Lung (tissue), 12 donors: Measurements from ENCODE around the gene EIF4E3. TPM values are rescaled to one million over a fixed set of nuclear protein-coding genes. Genes with fewer than 3 reads are reported as not detected.

Experiments used
- ATAC-seq: fragments of 200-7000 bp; cut with Tn5 transposase; one replicate; pipeline ENCODE4 v1.9.1; 2020; ENCODE audit warnings: moderate number of reproducible peaks; ENCODE audit not compliant: insufficient read depth, low FRiP score
- DNase-seq, 3 donors: peaks; one replicate each; pipeline ENCODE4 v3.0.0-alpha.2; 2013 to 2017
- H3K27ac ChIP-seq, 2 donors: one replicate each; pipeline ENCODE4 v1.5.1; 2013; ENCODE audit warnings: mild to moderate bottlenecking in 2 of 2, moderate library complexity in 2 of 2, control low read depth in 1 of 2, inconsistent platforms in 1 of 2, low read depth in 1 of 2, low read length in 1 of 2
- H3K27me3 ChIP-seq, 3 donors: one replicate each; pipeline ENCODE4 v1.5.1; 2013; ENCODE audit warnings: low read length in 2 of 3; ENCODE audit not compliant: control insufficient read depth in 3 of 3, insufficient read depth in 3 of 3
- H3K36me3 ChIP-seq, 4 donors: one replicate each; pipeline ENCODE4 v1.5.1; 2013; ENCODE audit warnings: low read length in 4 of 4, mild to moderate bottlenecking in 1 of 4, moderate library complexity in 1 of 4; ENCODE audit not compliant: control insufficient read depth in 4 of 4, insufficient read depth in 4 of 4
- H3K4me1 ChIP-seq, 5 donors: one replicate each; pipeline ENCODE4 v1.5.1; 2013; ENCODE audit warnings: low read length in 5 of 5, mild to moderate bottlenecking in 2 of 5, moderate library complexity in 1 of 5; ENCODE audit not compliant: control insufficient read depth in 5 of 5, insufficient read depth in 5 of 5
- H3K4me3 ChIP-seq: one replicate; pipeline ENCODE4 v1.5.1; 2013; ENCODE audit warnings: mild to moderate bottlenecking, control low read depth, moderate library complexity
- H3K9ac ChIP-seq, 2 donors: one replicate each; pipeline ENCODE4 v1.5.1; 2013; ENCODE audit warnings: low read length in 2 of 2, control low read depth in 1 of 2; ENCODE audit not compliant: insufficient read depth in 1 of 2
- H3K9me3 ChIP-seq, 4 donors: one replicate each; pipeline ENCODE4 v1.5.1; 2013; ENCODE audit warnings: low read length in 3 of 4, mild to moderate bottlenecking in 1 of 4, moderate library complexity in 1 of 4; ENCODE audit not compliant: control insufficient read depth in 4 of 4, insufficient read depth in 3 of 4
- WGBS, 2 donors: extraction: QIAGEN DNeasy Blood & Tissue Kit; methylation state at CpG; one replicate each; pipeline ENCODE4 v1.1.7; 2013; 5-methylcytosine and 5-hydroxymethylcytosine counted together
- polyA plus RNA-seq, 2 donors: library from polyadenylated mRNA; stranded (reverse); fragments of 200-250 nt; gene quantifications; one replicate each; pipeline ENCODE4 v1.2.1, GENCODE V29; 2013
- total RNA-seq, 2 donors: library from RNA; depleted of rRNA in 1 of 2; stranded (reverse); fragments of >200 nt in 1 of 2; gene quantifications; one replicate each; pipeline ENCODE4 v1.2.1, GENCODE V29; 2014 to 2021
- TF ChIP-seq, protein P1 (sequence below): IDR thresholded peaks from 2 replicates; pipeline ENCODE4 v1.5.1; 2012; ENCODE audit warnings: mild to moderate bottlenecking; ENCODE audit errors: control extremely low read depth, extremely low read depth
- donor health status: control.
- donor health status: control.
- donor health status: Bipolar disorder and iron deficiency.
- donor health status: healthy.
- donor health status: DM: yes; HTN: yes; CAD: no.

Gene EIF4E3
- total and polyA plus RNA-seq, 4 donors: 9.7 to 21.8 (median 12.0) TPM

- 11 to 29% methylated on average over 1 of the region's 1 CpG for WGBS, 2 donors
- Histone ChIP-seq H3K4me3 (no peak overlapping the region), H3K4me1 (peaks cover 0 to 16% (median 4%) of the 10 kb centered on the region in 5 donors), H3K36me3 (no peaks in the 10 kb centered on the region), H3K9ac (no peak overlapping the region), H3K27me3 (no peaks in the 10 kb centered on the region), H3K27ac (no peak overlapping the region), H3K9me3 (no peaks in the 10 kb centered on the region)
- ATAC-seq: peak; percentile 76
- TF ChIP-seq, protein P1, sequence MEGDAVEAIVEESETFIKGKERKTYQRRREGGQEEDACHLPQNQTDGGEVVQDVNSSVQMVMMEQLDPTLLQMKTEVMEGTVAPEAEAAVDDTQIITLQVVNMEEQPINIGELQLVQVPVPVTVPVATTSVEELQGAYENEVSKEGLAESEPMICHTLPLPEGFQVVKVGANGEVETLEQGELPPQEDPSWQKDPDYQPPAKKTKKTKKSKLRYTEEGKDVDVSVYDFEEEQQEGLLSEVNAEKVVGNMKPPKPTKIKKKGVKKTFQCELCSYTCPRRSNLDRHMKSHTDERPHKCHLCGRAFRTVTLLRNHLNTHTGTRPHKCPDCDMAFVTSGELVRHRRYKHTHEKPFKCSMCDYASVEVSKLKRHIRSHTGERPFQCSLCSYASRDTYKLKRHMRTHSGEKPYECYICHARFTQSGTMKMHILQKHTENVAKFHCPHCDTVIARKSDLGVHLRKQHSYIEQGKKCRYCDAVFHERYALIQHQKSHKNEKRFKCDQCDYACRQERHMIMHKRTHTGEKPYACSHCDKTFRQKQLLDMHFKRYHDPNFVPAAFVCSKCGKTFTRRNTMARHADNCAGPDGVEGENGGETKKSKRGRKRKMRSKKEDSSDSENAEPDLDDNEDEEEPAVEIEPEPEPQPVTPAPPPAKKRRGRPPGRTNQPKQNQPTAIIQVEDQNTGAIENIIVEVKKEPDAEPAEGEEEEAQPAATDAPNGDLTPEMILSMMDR: no peak
- peak in 1 of 3 donors; percentile 46 for DNase-seq
These were observed 44.6 kb downstream of the EIF4E3 start for GRCh38 chr3:71680603-71681002.

DNA sequence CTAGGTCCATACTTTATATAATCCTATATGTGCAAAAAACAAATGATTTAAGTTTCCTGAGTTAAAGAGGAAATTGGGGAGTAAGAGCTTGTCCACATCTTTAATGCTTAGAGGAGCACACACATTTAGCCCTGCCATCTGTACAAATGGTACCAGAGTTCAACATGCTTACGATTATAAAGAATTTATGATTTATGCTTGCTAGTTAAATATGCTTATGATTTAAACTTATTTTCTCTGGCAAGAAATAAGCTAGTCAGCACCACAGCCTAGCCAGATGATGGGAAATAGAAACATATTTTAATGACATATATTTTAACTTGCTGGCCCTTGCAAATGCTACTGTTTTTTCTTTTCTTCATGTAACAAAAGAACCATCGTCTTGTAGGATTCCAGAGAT lies 48.3 kb downstream of the EIF4E3 start:
- Histone ChIP-seq H3K4me1 (peaks cover 0 to 12% (median 5%) of the 10 kb centered on the region in 5 donors), H3K27ac (no peak overlapping the region), H3K36me3 (no peaks in the 10 kb centered on the region), H3K9me3 (no peaks in the 10 kb centered on the region), H3K27me3 (no peaks in the 10 kb centered on the region), H3K9ac (no peak overlapping the region), H3K4me3 (no peak overlapping the region)
- ATAC-seq (no peak), DNase-seq (no peak)
- TF ChIP-seq, protein P1: no peak
- WGBS, 2 donors: 86 to 88% methylated on average over 2 of the region's 2 CpGs

DNA sequence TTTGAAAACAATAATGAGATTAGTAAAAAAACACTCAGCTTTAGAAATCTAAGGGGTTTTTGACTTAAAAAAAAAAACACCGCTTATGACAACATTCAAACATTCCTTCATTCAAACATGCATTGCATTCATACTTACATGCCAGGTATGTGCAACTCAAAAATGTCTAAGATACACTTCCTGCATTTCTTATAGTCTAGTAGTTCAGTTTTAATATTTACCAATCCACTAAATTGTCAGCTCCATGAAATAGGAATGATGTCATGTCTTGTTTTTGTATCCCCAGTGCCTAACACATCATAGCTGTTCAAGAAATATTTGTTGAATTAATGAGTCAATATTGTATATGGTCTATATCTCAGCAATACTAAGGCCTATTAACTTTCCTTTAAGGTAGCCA lies 51.7 kb downstream of the EIF4E3 start:
- H3K4me1 ChIP-seq: peaks cover 0 to 2% (median 0%) of the 10 kb centered on the region in 5 donors
- no peak overlapping the region for H3K27ac ChIP-seq
- TF ChIP-seq, protein P1: no peak
- no peaks in the 10 kb centered on the region for H3K27me3 ChIP-seq
- 79 to 94% methylated on average over 1 of the region's 1 CpG for WGBS, 2 donors
- H3K4me3 ChIP-seq: no peak overlapping the region
- no peak overlapping the region for H3K9ac ChIP-seq
- DNase-seq (no peak), ATAC-seq (no peak)
- no peaks in the 10 kb centered on the region for H3K36me3 ChIP-seq
- no peaks in the 10 kb centered on the region for H3K9me3 ChIP-seq

- Histone ChIP-seq H3K27ac (no peak overlapping the region), H3K27me3 (no peaks in the 10 kb centered on the region), H3K36me3 (no peaks in the 10 kb centered on the region), H3K9me3 (no peaks in the 10 kb centered on the region), H3K4me3 (no peak overlapping the region), H3K9ac (no peak overlapping the region), H3K4me1 (peaks cover 0 to 2% (median 0%) of the 10 kb centered on the region in 5 donors)
- 86 to 94% methylated on average over 6 of the region's 6 CpGs for WGBS, 2 donors
- ATAC-seq (no peak), DNase-seq (no peak)
- TF ChIP-seq, protein P1: no peak
These were observed 52.4 kb downstream of the EIF4E3 start for GRCh38 chr3:71672807-71673206.
